HL-60 (cell line): ENCODE measurements around the gene PTPRG.

Source experiments
- GABPA ChIP-seq: IDR thresholded peaks from 2 replicates; pipeline ENCODE4 v1.6.1; 2012; ENCODE audit warnings: low read depth
- POLR2AphosphoS5 ChIP-seq: IDR thresholded peaks from 2 replicates; pipeline ENCODE4 v1.6.1; 2012; ENCODE audit warnings: low read depth
- TF ChIP-seq, protein P1 (sequence below): IDR thresholded peaks from one replicate; pipeline ENCODE4 v1.5.1; 2011; ENCODE audit warnings: low read length, control low read depth, inconsistent platforms; ENCODE audit not compliant: insufficient read depth
- TF ChIP-seq, protein P2 (sequence below): IDR thresholded peaks from 2 replicates; pipeline ENCODE4 v1.6.1; 2012; ENCODE audit warnings: low read depth; ENCODE audit not compliant: insufficient replicate concordance

GRCh38 chr3:61814674-61815073, 253.3 kb downstream of the PTPRG start:
- TF ChIP-seq, protein P1, sequence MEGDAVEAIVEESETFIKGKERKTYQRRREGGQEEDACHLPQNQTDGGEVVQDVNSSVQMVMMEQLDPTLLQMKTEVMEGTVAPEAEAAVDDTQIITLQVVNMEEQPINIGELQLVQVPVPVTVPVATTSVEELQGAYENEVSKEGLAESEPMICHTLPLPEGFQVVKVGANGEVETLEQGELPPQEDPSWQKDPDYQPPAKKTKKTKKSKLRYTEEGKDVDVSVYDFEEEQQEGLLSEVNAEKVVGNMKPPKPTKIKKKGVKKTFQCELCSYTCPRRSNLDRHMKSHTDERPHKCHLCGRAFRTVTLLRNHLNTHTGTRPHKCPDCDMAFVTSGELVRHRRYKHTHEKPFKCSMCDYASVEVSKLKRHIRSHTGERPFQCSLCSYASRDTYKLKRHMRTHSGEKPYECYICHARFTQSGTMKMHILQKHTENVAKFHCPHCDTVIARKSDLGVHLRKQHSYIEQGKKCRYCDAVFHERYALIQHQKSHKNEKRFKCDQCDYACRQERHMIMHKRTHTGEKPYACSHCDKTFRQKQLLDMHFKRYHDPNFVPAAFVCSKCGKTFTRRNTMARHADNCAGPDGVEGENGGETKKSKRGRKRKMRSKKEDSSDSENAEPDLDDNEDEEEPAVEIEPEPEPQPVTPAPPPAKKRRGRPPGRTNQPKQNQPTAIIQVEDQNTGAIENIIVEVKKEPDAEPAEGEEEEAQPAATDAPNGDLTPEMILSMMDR: no peak
- TF ChIP-seq, protein P2, sequence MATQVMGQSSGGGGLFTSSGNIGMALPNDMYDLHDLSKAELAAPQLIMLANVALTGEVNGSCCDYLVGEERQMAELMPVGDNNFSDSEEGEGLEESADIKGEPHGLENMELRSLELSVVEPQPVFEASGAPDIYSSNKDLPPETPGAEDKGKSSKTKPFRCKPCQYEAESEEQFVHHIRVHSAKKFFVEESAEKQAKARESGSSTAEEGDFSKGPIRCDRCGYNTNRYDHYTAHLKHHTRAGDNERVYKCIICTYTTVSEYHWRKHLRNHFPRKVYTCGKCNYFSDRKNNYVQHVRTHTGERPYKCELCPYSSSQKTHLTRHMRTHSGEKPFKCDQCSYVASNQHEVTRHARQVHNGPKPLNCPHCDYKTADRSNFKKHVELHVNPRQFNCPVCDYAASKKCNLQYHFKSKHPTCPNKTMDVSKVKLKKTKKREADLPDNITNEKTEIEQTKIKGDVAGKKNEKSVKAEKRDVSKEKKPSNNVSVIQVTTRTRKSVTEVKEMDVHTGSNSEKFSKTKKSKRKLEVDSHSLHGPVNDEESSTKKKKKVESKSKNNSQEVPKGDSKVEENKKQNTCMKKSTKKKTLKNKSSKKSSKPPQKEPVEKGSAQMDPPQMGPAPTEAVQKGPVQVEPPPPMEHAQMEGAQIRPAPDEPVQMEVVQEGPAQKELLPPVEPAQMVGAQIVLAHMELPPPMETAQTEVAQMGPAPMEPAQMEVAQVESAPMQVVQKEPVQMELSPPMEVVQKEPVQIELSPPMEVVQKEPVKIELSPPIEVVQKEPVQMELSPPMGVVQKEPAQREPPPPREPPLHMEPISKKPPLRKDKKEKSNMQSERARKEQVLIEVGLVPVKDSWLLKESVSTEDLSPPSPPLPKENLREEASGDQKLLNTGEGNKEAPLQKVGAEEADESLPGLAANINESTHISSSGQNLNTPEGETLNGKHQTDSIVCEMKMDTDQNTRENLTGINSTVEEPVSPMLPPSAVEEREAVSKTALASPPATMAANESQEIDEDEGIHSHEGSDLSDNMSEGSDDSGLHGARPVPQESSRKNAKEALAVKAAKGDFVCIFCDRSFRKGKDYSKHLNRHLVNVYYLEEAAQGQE: no peak
- TF ChIP-seq POLR2AphosphoS5 (no peak), GABPA (no peak)
